Fibroblast of lung (primary cell): ENCODE results near the gene BCL10. TPM values are rescaled to one million over a fixed set of nuclear protein-coding genes. Genes with fewer than 3 reads are reported as not detected.
A peak's percentile ranks its signal among the peaks of the same experiment; 100 is the strongest.

Source experiments
- DNase-seq, 2 donors: peaks; one replicate each; pipeline versions ENCODE4 v3.0.0 to v3.0.0-alpha.2; 2010; ENCODE audit warnings: low read depth in 2 of 2
- H2AFZ ChIP-seq: 2 replicates; pipeline ENCODE4 v1.5.1; 2012; ENCODE audit warnings: low read length, control low read depth, inconsistent platforms
- H3K27ac ChIP-seq: 2 replicates; pipeline ENCODE4 v1.5.1; 2011; ENCODE audit warnings: low read length, control low read depth; ENCODE audit not compliant: insufficient read depth
- H3K27me3 ChIP-seq: 2 replicates; pipeline ENCODE4 v1.5.1; 2011; ENCODE audit warnings: mild to moderate bottlenecking, low read length; ENCODE audit not compliant: control insufficient read depth, insufficient read depth
- H3K36me3 ChIP-seq: 2 replicates; pipeline ENCODE4 v1.5.1; 2011; ENCODE audit warnings: low read length; ENCODE audit not compliant: control insufficient read depth, insufficient read depth
- H3K4me1 ChIP-seq: 2 replicates; pipeline ENCODE4 v1.5.1; 2011; ENCODE audit warnings: low read length; ENCODE audit not compliant: control insufficient read depth, insufficient read depth; ENCODE audit errors: extremely low read depth
- H3K4me2 ChIP-seq: 2 replicates; pipeline ENCODE4 v1.5.1; 2011; ENCODE audit warnings: low read length, control low read depth; ENCODE audit not compliant: insufficient read depth; ENCODE audit errors: extremely low read depth
- H3K4me3 ChIP-seq, 4 experiments: fragments of 200-600 bp in 1 of 4; sonication (generic) in 1 of 4; replicated peaks in 1 of 4; 2 replicates each; pipeline ENCODE4 v1.5.1; 2011 to 2016; ENCODE audit warnings: low read length in 4 of 4, low read depth in 3 of 4, mild to moderate bottlenecking in 3 of 4, control low read depth in 2 of 4, inconsistent platforms in 1 of 4, mixed read lengths in 1 of 4; ENCODE audit not compliant: insufficient read depth in 1 of 4; ENCODE audit errors: control extremely low read depth in 1 of 4
- H3K79me2 ChIP-seq: 2 replicates; pipeline ENCODE4 v1.5.1; 2012; ENCODE audit warnings: mild to moderate bottlenecking, low read length, inconsistent platforms; ENCODE audit not compliant: control insufficient read depth, insufficient read depth
- H3K9ac ChIP-seq: 2 replicates; pipeline ENCODE4 v1.5.1; 2011; ENCODE audit warnings: mild to moderate bottlenecking, low read length, control low read depth; ENCODE audit not compliant: insufficient read depth
- H3K9me3 ChIP-seq: 2 replicates; pipeline ENCODE4 v1.5.1; 2012; ENCODE audit warnings: low read depth, low read length; ENCODE audit not compliant: control insufficient read depth, insufficient read depth
- H4K20me1 ChIP-seq: 2 replicates; pipeline ENCODE4 v1.5.1; 2011; ENCODE audit warnings: low read length; ENCODE audit not compliant: control insufficient read depth, insufficient read depth; ENCODE audit errors: extremely low read depth
- CTCF ChIP-seq, 2 donors: IDR thresholded peaks in 1 of 2; conservative IDR thresholded peaks in 1 of 2; 1 replicate in 1 of 2; 2 replicates in 1 of 2; pipeline ENCODE4 v1.5.1; 2011 to 2012; ENCODE audit warnings: low read length in 2 of 2, control low read depth in 1 of 2, inconsistent platforms in 1 of 2, low read depth in 1 of 2, mild to moderate bottlenecking in 1 of 2
- EZH2 ChIP-seq: IDR thresholded peaks from 2 replicates; pipeline ENCODE4 v1.5.1; 2012; ENCODE audit warnings: low read length, control low read depth, mild to moderate bottlenecking; ENCODE audit errors: missing control alignments
- polyA plus RNA-seq, 2 donors: library from polyadenylated mRNA; depleted of rRNA in 1 of 2; stranded (reverse) in 1 of 2; unstranded in 1 of 2; fragments of >200 nt; gene quantifications; 2 replicates each; pipeline ENCODE4 v1.2.1, GENCODE V29; 2011 to 2012; ENCODE audit warnings: missing spikeins in 1 of 2
- total RNA-seq: library from RNA; depleted of rRNA; stranded (reverse); fragments of >200 nt; gene quantifications from 2 replicates; pipeline ENCODE4 v1.2.1, GENCODE V29; 2014

Gene BCL10
- total and polyA plus RNA-seq, 2 donors (not counting 1 experiment from before 2014, with no cell fraction given), result 18.8 to 30.2 TPM

- no peak overlapping the region for H3K4me3 ChIP-seq
- DNase-seq, result no peak
- H3K4me2 ChIP-seq, result no peak overlapping the region
- no peaks in the 10 kb centered on the region for H4K20me1 ChIP-seq
- H3K27ac ChIP-seq, result no peak overlapping the region
- H3K9ac ChIP-seq, result no peak overlapping the region
- H2AFZ ChIP-seq, result no peak overlapping the region
- H3K36me3 ChIP-seq, result peaks cover 5% of the 10 kb centered on the region
- H3K4me1 ChIP-seq, result no peaks in the 10 kb centered on the region
- H3K27me3 ChIP-seq, result no peaks in the 10 kb centered on the region
- TF ChIP-seq CTCF (conservative IDR thresholded peaks at IDR 0.05 in 1 of 2, IDR thresholded peaks at IDR 0.05 in 1 of 2; ENCODE audit: low read depth in 1 of 2, low read length in 2 of 2), result no peak
- TF ChIP-seq EZH2, result no peak
- H3K9me3 ChIP-seq, result no peaks in the 10 kb centered on the region
- H3K79me2 ChIP-seq, result peaks cover 44% of the 10 kb centered on the region
Observed at GRCh38 chr1:85268801-85269585, 7.4 kb downstream of the BCL10 start.

GRCh38 chr1:85267313-85267712 lies 9.1 kb downstream of the BCL10 start:
- Histone ChIP-seq H3K9ac (no peak overlapping the region), H3K4me2 (no peak overlapping the region), H3K79me2 (peaks cover 27% of the 10 kb centered on the region), H2AFZ (no peak overlapping the region), H3K36me3 (peaks cover 7% of the 10 kb centered on the region), H3K27ac (no peak overlapping the region), H3K4me3 (no peak overlapping the region), H3K9me3 (no peaks in the 10 kb centered on the region), H4K20me1 (no peaks in the 10 kb centered on the region), H3K27me3 (no peaks in the 10 kb centered on the region), H3K4me1 (no peaks in the 10 kb centered on the region)
- no peak for DNase-seq
- TF ChIP-seq EZH2 (no peak), CTCF (conservative IDR thresholded peaks at IDR 0.05 in 1 of 2, IDR thresholded peaks at IDR 0.05 in 1 of 2; ENCODE audit: low read depth in 1 of 2, low read length in 2 of 2) (no peak)

GRCh38 chr1:85264150-85264549 lies 12.3 kb downstream of the BCL10 start:
- Histone ChIP-seq H3K79me2 (peaks cover 8% of the 10 kb centered on the region), H3K4me2 (no peak overlapping the region), H3K4me3 (no peak overlapping the region), H3K4me1 (no peaks in the 10 kb centered on the region), H4K20me1 (no peaks in the 10 kb centered on the region), H3K9me3 (no peaks in the 10 kb centered on the region), H3K36me3 (peaks cover 7% of the 10 kb centered on the region), H2AFZ (no peak overlapping the region), H3K27ac (no peak overlapping the region), H3K27me3 (no peaks in the 10 kb centered on the region), H3K9ac (no peak overlapping the region)
- DNase-seq, result peak in 1 of 2 donors; percentile 33
- TF ChIP-seq EZH2, result no peak
- TF ChIP-seq CTCF (conservative IDR thresholded peaks at IDR 0.05 in 1 of 2, IDR thresholded peaks at IDR 0.05 in 1 of 2; ENCODE audit: low read depth in 1 of 2, low read length in 2 of 2), result no peak
